Thyroid gland (tissue), 4 donors: ENCODE measurements around the gene SHISA8. TPM values are rescaled to one million over a fixed set of nuclear protein-coding genes. Genes with fewer than 3 reads are reported as not detected.

ENCODE experiments used
- DNase-seq, 2 donors: peaks; one replicate each; pipeline ENCODE4 v3.0.0-alpha.2; 2019
- H3K27ac ChIP-seq, 3 donors: fragments of 200-600 bp; sonication (generic); 1 replicate in 2 of 3; 2 replicates in 1 of 3; pipeline ENCODE4 v1.5.1; 2016 to 2019; ENCODE audit warnings: mild to moderate bottlenecking in 1 of 3, moderate library complexity in 1 of 3
- H3K27me3 ChIP-seq: fragments of 200-600 bp; sonication (generic); one replicate; pipeline ENCODE4 v1.5.1; 2019
- H3K36me3 ChIP-seq, 2 donors: fragments of 200-600 bp; sonication (generic); one replicate each; pipeline ENCODE4 v1.5.1; 2016 to 2019
- H3K4me1 ChIP-seq, 2 donors: fragments of 200-600 bp; sonication (generic); one replicate each; pipeline ENCODE4 v1.5.1; 2017 to 2019
- H3K4me3 ChIP-seq, 3 donors: fragments of 200-600 bp; sonication (generic); replicated peaks in 1 of 3; 1 replicate in 2 of 3; 2 replicates in 1 of 3; pipeline ENCODE4 v1.5.1; 2016; ENCODE audit warnings: mild to moderate bottlenecking in 1 of 3
- H3K9me3 ChIP-seq: fragments of 200-600 bp; sonication (generic); one replicate; pipeline ENCODE4 v1.5.1; 2017
- CTCF ChIP-seq, 6 experiments: fragments of 200-600 bp in 3 of 6; fragments of 450-650 bp in 3 of 6; sonication (generic) in 3 of 6; IDR thresholded peaks; one replicate each; pipeline ENCODE4 v1.5.1; 2016 to 2019; ENCODE audit warnings: antibody characterized with exemption in 6 of 6, mild to moderate bottlenecking in 2 of 6, inconsistent platforms in 1 of 6, moderate library complexity in 1 of 6
- POLR2A ChIP-seq, 2 donors: fragments of 450-650 bp; IDR thresholded peaks; one replicate each; pipeline ENCODE4 v1.6.1; 2017; ENCODE audit warnings: antibody characterized with exemption in 2 of 2, mild to moderate bottlenecking in 2 of 2, moderate library complexity in 1 of 2
- WGBS, 2 donors: methylation state at CpG; one replicate each; pipeline ENCODE4 v1.1.5; 2017; 5-methylcytosine and 5-hydroxymethylcytosine counted together
- intact Hi-C: fragments of 100-400 bp; cut with DNase I; formaldehyde crosslinking; loops from one replicate; pipeline ENCODE4 v1.15.1; 2023
- total RNA-seq, 4 donors: library from RNA; depleted of rRNA; stranded (reverse); fragments of >200 nt; gene quantifications; one replicate each; pipeline ENCODE4 v1.2.3, GENCODE V29; 2016

Gene SHISA8
- total RNA-seq, 4 donors from 2014 or later: not detected

GRCh38 chr22:41906822-41907221, 8.1 kb downstream of the SHISA8 start:
- Histone ChIP-seq H3K36me3 (peaks cover 26 to 30% of the 10 kb centered on the region in 2 donors), H3K4me1 (peaks cover 9 to 18% of the 10 kb centered on the region in 2 donors), H3K4me3 (no peak overlapping the region), H3K27me3 (peaks cover 13% of the 10 kb centered on the region), H3K27ac (no peak overlapping the region), H3K9me3 (no peaks in the 10 kb centered on the region)
- intact Hi-C loops: no loop called here
- no peak for TF ChIP-seq CTCF (IDR thresholded peaks at IDR 0.05)
- TF ChIP-seq POLR2A (IDR thresholded peaks at IDR 0.05): no peak
- WGBS, 2 donors: 97 to 100% methylated on average over 4 to 5 of the region's 5 CpGs
- no peak for DNase-seq

- 86 to 94% methylated on average over 19 to 23 of the region's 23 CpGs for WGBS, 2 donors
- DNase-seq: no peak
- peaks cover 29 to 35% of the 10 kb centered on the region in 2 donors for H3K36me3 ChIP-seq
These were observed 9.3 kb downstream of the SHISA8 start for GRCh38 chr22:41905411-41906202.

GRCh38 chr22:41904450-41905410, 10.1 kb downstream of the SHISA8 start:
- H3K4me1 ChIP-seq: peaks cover 0 to 2% of the 10 kb centered on the region in 2 donors
- H3K27ac ChIP-seq: no peak overlapping the region
- no peak for TF ChIP-seq CTCF (IDR thresholded peaks at IDR 0.05)
- 96 to 100% methylated on average over 17 to 20 of the region's 24 CpGs for WGBS, 2 donors
- H3K27me3 ChIP-seq: no peaks in the 10 kb centered on the region
- peaks cover 38 to 41% of the 10 kb centered on the region in 2 donors for H3K36me3 ChIP-seq
- no peak overlapping the region for H3K4me3 ChIP-seq
- no peaks in the 10 kb centered on the region for H3K9me3 ChIP-seq
- intact Hi-C loops: no loop called here
- no peak for DNase-seq

More at GRCh38 chr22:41905411-41906202, 9.3 kb downstream of the SHISA8 start:
- intact Hi-C loops: no loop called here
- Histone ChIP-seq H3K4me1 (peaks cover 2 to 11% of the 10 kb centered on the region in 2 donors), H3K9me3 (no peaks in the 10 kb centered on the region), H3K27me3 (peaks cover under 1% of the 10 kb centered on the region), H3K4me3 (no peak overlapping the region), H3K27ac (no peak overlapping the region)
- TF ChIP-seq POLR2A (IDR thresholded peaks at IDR 0.05) (no peak), CTCF (IDR thresholded peaks at IDR 0.05) (no peak)

- intact Hi-C loops: no loop called here
- no peaks in the 10 kb centered on the region for H3K9me3 ChIP-seq
- peak; percentile 15 to 27 for DNase-seq
- no peak overlapping the region for H3K4me3 ChIP-seq
- WGBS, 2 donors: 92 to 93% methylated on average over 4 to 8 of the region's 15 CpGs
- TF ChIP-seq POLR2A (IDR thresholded peaks at IDR 0.05) (no peak), CTCF (IDR thresholded peaks at IDR 0.05) (no peak)
- H3K36me3 ChIP-seq: peaks cover 41 to 45% of the 10 kb centered on the region in 2 donors
- H3K27ac ChIP-seq: no peak overlapping the region
- H3K4me1 ChIP-seq: no peaks in the 10 kb centered on the region
- H3K27me3 ChIP-seq: no peaks in the 10 kb centered on the region
These were observed 11.9 kb downstream of the SHISA8 start for GRCh38 chr22:41902932-41903421.
